GM21423 (cell line): Measurements from ENCODE around the gene ASIC4.
A peak's percentile ranks its signal among the peaks of the same experiment; 100 is the strongest.

Source experiments
- ATAC-seq: cut with Tn5 transposase; IDR thresholded peaks from one replicate; pipeline ENCODE4 v1.9.1; 2021; ENCODE audit warnings: mild to moderate bottlenecking, moderate library complexity; ENCODE audit not compliant: unreplicated experiment

The ASIC4 gene

DNA sequence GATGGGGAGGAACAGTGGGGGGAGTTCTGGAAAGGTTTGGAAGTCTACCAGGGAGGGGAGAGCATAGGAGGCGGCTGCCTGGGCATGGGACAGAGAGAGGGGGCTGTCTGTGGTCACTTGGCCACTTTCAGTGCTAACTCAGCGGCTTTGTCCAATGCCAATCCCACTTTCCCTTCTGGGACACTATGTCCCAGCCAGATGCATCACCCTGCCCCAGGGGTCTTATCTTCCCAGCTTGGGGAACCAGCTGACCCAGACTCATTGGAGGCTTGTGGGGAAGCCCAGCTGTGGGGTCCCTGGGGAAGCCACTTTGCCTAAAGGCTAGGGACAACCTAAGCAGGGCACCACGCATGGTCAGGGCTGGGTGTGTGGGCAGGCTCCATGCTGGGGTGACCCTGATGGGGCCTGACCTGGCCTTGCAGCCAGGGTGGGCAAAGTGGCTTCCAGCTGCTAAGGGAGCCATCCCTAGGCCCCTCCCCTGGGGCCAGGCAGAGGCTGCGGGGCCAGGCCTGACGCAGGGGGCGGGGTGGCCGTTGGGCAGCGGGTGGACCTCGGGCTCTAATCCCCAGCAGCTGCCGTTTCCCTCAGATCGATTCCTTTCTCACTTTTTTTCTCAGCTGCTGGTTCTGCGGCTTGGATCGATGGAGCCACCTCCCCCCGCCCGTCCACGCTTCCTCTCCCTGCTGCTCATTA, 1.6 kb upstream of the ASIC4 start:
- ATAC-seq: no peak

DNA sequence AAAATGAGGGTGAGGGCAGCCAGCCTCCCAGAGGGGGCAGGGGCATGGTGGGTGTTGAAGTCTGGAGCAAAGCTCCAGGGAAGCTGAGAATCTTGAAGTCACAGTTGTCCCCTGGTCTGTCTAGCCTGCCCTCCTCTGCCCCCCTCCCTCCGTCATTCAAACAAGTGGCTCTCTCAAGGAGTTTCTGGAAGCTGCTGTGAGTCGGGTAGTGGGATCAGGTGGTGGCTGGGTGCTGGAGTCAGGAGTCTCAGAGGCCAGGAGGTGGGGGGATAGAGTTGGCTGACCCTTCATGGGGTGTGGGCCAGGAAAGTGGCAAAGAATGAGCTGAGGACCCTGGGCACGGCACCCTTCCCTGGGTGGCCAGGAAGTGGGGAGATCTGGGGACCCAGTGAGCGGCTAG, 495 bp upstream of the ASIC4 start:
- no peak for ATAC-seq

DNA sequence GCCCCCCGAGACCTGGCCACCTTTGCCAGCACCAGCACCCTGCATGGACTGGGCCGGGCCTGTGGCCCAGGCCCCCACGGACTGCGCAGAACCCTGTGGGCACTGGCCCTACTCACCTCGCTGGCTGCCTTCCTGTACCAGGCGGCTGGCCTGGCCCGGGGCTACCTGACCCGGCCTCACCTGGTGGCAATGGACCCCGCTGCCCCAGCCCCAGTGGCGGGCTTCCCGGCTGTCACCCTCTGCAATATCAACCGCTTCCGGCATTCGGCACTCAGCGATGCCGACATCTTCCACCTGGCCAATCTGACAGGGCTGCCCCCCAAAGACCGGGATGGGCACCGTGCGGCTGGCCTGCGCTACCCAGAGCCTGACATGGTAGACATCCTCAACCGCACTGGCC, 554 bp downstream of the ASIC4 start:
- ATAC-seq: no peak

DNA sequence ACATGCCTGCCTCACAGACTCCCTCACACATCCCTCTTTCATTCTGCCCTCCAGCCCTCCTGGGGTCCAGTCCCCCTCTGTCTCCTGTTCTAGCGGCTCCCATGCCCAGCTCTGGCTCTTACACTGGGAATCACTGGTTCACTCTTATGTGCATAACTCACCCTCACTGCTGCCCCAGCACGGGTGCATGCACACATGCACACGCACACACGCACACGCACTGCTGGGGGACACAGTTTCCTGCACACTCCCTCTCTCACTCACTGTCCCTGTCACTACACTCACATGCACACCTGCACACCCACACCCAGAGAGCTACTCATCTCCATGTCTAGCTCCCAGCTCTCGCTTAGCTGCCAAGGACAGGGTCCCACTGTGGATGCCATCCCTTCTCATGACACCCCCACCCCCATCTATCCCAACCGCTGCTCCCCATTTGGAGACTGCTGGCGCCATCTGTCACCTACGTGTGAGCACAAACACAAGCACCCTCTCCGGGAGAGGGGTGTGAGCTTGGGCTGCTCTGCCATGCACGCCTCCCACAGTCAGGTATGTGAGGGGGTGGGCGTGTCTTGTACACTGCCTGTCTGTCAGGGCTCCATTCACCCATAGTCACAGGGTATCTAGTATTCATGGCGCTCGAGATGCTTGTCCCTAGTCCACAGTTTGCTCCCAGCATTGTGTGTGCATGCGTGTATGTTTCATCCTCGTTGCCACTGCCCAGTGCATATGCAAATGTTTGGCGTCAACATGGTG, 1.8 kb downstream of the ASIC4 start:
- ATAC-seq: no peak

- no peak for ATAC-seq
Measured at GRCh38 chr2:219516888-219517287, 2.6 kb downstream of the ASIC4 start.

DNA sequence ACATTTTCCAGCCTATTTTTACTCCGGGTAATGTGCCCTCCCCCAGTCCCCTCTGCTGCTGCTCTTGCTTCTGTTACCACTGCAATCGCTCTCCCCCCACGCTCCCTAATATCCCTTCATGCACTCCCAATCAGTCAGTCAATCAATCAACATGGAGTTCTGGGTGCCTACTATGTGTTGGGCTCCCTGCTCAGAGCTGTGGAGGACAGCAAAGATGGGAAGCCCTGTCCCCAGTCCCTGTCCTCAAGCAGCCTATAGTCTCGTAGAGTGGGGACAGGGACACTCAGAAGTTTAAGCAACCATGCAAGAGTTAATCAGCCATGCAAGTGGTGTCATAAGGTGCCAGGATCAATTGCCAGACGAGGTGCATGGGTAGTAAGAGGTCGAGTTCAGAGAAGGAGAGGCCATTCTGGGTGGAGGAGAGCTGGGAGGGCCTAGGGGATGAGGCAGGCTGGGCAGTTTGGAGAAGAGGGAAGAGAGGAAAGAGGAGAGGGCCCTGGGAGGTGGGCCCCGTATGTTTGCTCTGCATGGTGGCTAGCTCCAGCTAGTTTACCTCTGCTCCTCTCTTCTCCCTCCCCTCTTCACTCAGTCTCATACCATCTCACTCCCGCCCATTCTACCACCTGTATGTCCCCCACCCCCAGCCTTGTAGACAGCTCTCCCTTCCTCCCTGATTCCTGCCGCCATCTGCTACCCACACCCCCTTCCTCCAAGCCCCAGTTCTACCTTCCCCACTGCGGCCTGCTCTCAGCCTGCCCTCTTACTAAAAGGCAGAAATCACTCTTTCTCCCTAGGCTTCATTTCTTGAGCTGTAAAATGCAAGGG, 3.9 kb downstream of the ASIC4 start:
- no peak for ATAC-seq

DNA sequence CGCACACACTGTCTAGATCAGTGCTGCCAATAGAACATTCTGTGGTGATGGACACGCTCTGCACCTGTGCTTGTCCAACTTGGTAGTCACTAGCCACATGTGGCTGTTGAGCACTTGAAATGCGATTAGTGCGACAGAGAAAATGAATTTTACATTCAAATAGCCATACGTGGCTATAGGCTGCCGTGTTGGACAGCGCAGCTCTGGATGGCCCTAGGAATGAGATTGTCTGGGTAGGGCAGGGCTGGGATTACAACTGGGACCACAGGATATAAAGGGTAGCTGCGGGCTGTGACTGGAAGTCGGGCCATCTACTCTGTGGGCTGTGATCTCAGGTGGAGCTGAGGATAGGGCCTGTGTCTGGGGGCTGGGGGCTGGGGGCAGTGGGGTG, 5.2 kb downstream of the ASIC4 start:
- ATAC-seq: no peak

GRCh38 chr2:219520079-219520478, 5.8 kb downstream of the ASIC4 start:
- no peak for ATAC-seq

- ATAC-seq: no peak
Measured at GRCh38 chr2:219521066-219521880, 7.0 kb downstream of the ASIC4 start.

GRCh38 chr2:219522111-219523030, 8.1 kb downstream of the ASIC4 start:
- ATAC-seq: no peak

GRCh38 chr2:219523031-219523671, 8.9 kb downstream of the ASIC4 start:
- no peak for ATAC-seq

DNA sequence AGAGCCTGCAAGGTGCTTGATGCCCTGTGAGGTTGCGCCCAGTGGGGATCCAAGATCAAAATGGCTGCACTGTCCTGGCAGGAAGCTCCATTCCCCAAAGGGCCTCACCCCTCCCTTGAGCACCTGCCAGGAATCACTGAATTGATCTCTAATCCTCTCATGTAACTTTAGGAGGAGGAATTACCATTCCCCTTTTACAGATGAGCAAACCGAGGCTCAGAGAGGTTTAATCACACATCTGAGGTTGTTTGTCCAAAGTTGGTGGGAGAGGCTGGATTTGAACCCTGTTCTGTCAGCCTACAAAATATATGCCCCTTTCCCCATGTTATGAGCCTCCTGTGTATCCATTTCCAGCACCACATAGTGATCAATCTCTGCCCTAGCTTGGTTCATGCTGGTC, 10.5 kb downstream of the ASIC4 start:
- no peak for ATAC-seq

GRCh38 chr2:219525533-219526232, 11.4 kb downstream of the ASIC4 start:
- no peak for ATAC-seq

DNA sequence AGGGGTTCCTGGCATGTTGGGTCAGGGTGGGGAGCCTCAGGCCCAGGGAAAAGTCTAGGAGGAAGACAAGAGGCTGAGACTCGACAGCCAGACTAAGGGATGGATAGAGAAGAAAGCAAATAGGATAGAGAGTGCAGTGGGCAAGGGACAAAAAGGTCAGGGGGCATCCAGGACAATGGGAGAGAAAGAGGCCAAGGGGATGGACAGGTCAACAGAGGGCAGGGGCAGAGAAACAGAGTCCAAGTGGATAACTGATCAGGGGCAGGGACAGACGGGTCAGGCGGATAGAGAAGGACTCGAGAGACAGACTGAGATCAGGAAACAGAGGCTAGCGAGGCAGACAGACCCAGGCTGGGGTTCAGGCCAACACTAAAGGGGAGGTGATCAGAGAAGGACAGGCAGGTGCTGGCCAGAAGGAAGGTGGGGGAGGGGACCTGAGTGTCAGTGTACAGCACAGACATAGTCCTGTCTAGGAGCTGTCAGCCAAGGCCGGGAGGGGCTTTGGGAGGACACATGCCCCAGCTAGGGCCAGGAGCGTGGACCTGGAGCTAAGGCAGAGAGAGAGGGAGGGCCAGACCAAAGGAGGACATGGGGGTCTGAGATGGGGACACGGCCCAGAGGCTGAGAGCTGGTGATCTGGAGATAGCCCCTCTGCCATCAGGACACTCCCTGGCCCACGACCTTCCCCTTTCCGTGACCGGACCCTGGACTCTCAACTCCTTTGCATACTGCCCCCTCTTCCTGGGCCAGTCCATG, 12.2 kb downstream of the ASIC4 start:
- no peak for ATAC-seq

DNA sequence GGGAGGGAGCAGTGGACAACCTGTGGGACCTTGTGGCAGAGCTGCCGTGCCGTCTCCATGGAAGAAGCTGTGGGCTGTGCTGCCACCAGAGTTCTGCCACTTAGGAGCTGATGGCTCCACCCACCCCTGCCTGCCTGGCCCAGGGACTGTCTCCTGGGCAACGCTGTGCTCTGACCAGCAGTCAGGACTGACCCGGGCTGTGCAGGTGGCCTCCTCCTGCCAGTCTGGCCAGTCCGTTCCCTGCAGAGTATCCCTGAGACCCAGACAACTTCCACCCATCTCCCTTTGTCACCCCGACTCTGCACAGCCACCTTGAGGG, 12.8 kb downstream of the ASIC4 start:
- no peak for ATAC-seq

- ATAC-seq: no peak
Measured at GRCh38 chr2:219527472-219527871, 13.2 kb downstream of the ASIC4 start.

- peak; percentile 83 for ATAC-seq
Measured at GRCh38 chr2:219530048-219530963, 16.0 kb downstream of the ASIC4 start.
